Brain microvascular endothelial cell (primary cell): Measurements from ENCODE around the gene PIEZO1.

Source experiments
- DNase-seq: peaks from one replicate; pipeline ENCODE4 v3.0.0-alpha.2; 2020
- H3K27ac ChIP-seq: fragments of 250-450 bp; sonication (Bioruptor Pico); 2 replicates; pipeline ENCODE4 v1.5.1; 2020; ENCODE audit warnings: mild to moderate bottlenecking, moderate library complexity
- H3K27me3 ChIP-seq: fragments of 250-450 bp; sonication (Bioruptor Pico); replicated peaks from 2 replicates; pipeline ENCODE4 v1.5.1; 2020; ENCODE audit warnings: mild to moderate bottlenecking
- H3K36me3 ChIP-seq: fragments of 250-450 bp; sonication (Bioruptor Pico); replicated peaks from 2 replicates; pipeline ENCODE4 v1.5.1; 2020; ENCODE audit warnings: mild to moderate bottlenecking
- H3K4me3 ChIP-seq: 2 replicates; pipeline ENCODE4 v1.5.1; 2011; ENCODE audit warnings: low read depth, mild to moderate bottlenecking, control low read depth, low read length, moderate library complexity
- in situ Hi-C: cut with HindIII; loops from 2 replicates; pipeline ENCODE4 v1.10.0; 2017; ENCODE audit warnings: low sequenced_read_pairs, low pct_ligation_motif_present
- TF ChIP-seq, protein P1 (sequence below): IDR thresholded peaks from 2 replicates; pipeline ENCODE4 v1.5.1; 2011; ENCODE audit warnings: low read depth, mild to moderate bottlenecking, moderate library complexity, low read length, control low read depth, inconsistent platforms; ENCODE audit errors: missing control alignments

Gene PIEZO1

DNA sequence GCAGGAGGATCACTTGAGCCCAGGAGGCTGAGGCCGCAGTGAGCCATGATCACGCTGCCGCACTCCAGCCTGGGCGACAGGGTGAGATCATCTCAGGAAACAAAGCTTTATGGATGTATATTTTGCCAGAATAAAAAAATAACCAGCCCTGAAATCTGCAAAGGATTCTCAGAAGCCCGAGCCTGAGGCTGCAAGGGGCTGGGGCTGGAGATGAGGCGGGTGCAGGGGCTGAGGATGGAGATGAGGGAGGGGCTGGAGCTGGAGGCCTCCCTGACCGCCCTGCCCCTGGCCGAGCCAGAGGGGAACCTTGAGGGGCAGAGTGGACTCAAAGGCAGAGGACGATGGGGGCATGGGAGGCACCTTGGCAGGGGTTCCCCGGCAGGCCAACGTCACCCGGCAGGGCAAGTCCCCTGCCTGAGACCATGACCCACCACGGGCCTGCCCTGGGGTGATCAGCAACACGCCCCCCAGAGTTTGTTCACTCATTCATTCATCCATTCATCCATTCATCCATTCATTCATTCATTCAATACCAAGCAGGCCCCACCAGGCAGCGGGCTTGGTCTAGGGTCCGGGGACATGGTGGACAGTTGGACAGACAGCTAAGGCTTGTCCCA lies 32.5 kb downstream of the PIEZO1 start:
- in situ Hi-C loops, result loop anchor here (25.0 kb wide), 1 partner anchor 410 kb away; the partner anchor contains the start of gene CDH15
- H3K36me3 ChIP-seq, result peaks cover 15% of the 10 kb centered on the region
- H3K27me3 ChIP-seq, result no peaks in the 10 kb centered on the region
- TF ChIP-seq, protein P1, sequence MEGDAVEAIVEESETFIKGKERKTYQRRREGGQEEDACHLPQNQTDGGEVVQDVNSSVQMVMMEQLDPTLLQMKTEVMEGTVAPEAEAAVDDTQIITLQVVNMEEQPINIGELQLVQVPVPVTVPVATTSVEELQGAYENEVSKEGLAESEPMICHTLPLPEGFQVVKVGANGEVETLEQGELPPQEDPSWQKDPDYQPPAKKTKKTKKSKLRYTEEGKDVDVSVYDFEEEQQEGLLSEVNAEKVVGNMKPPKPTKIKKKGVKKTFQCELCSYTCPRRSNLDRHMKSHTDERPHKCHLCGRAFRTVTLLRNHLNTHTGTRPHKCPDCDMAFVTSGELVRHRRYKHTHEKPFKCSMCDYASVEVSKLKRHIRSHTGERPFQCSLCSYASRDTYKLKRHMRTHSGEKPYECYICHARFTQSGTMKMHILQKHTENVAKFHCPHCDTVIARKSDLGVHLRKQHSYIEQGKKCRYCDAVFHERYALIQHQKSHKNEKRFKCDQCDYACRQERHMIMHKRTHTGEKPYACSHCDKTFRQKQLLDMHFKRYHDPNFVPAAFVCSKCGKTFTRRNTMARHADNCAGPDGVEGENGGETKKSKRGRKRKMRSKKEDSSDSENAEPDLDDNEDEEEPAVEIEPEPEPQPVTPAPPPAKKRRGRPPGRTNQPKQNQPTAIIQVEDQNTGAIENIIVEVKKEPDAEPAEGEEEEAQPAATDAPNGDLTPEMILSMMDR, result no peak
- no peak overlapping the region for H3K4me3 ChIP-seq
- H3K27ac ChIP-seq, result no peak overlapping the region
- DNase-seq, result no peak

DNA sequence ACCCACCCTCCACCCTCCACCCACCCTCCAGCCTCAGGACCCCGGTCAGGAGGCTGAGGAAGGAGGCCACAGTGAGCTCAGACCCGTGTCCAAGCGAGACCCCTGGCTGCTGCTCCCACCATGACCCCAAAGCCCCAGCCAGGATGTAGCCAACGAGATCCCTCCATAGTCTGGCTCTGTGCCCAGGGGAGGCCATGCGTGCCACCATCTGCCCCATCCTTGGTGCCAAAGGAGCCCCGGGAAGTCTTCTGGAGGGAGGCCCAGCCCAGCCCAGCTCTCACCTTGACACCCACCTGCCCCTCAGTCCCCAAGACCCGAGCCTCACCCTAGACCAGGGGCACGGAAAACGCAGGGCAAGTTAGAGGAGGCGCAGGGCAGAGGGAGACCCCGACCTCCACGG lies 34.2 kb downstream of the PIEZO1 start:
- no peak overlapping the region for H3K27ac ChIP-seq
- H3K27me3 ChIP-seq, result no peaks in the 10 kb centered on the region
- TF ChIP-seq, protein P1, result no peak
- H3K4me3 ChIP-seq, result no peak overlapping the region
- DNase-seq, result no peak
- in situ Hi-C loops, result loop anchor here (25.0 kb wide), 1 partner anchor 411 kb away; the partner anchor contains the start of gene CDH15
- peaks cover 16% of the 10 kb centered on the region for H3K36me3 ChIP-seq

DNA sequence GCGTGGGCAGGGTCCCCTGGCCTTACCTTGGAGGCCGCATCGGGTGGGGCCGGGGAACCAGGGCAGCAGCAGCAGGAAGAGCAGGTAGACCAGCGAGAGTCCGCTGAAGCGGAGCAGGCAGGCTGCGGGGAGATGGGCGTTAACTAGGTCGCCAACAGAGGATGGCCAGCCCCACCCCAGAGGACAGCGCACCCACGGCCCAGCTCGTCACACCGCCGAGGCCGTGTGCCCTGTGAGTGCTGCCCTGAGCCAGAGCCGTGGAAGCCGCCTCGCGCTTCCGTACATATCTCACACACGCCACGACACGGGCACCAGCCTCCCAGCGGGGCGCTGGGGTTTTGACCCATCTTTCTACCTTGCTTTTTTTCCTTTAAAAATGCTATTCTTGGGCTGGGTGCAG lies 35.7 kb downstream of the PIEZO1 start:
- no peak for DNase-seq
- no peaks in the 10 kb centered on the region for H3K27me3 ChIP-seq
- H3K27ac ChIP-seq, result no peak overlapping the region
- H3K36me3 ChIP-seq, result peaks cover 16% of the 10 kb centered on the region
- no peak overlapping the region for H3K4me3 ChIP-seq
- in situ Hi-C loops, result no loop called here
- TF ChIP-seq, protein P1, result no peak

DNA sequence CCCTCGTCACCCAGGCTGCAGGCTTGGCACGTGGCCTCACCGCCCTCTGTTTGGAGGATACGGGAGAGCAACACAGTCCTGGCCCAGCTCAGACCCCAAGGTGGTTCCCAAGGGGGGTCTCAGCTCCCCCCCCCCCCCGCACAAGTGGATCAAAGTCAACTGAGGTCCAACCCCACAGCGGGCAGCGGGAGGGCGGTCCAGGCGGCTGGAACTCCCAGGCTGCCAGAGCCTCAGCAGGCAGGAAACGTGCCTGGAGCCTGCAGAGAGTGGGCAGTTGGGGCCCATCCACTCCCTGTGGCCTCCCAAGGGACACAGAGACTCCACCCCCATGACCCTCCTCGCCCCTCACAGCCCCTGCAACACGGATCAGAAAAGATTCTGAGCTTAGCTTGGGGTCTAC lies 36.7 kb downstream of the PIEZO1 start:
- TF ChIP-seq, protein P1, result no peak

DNA sequence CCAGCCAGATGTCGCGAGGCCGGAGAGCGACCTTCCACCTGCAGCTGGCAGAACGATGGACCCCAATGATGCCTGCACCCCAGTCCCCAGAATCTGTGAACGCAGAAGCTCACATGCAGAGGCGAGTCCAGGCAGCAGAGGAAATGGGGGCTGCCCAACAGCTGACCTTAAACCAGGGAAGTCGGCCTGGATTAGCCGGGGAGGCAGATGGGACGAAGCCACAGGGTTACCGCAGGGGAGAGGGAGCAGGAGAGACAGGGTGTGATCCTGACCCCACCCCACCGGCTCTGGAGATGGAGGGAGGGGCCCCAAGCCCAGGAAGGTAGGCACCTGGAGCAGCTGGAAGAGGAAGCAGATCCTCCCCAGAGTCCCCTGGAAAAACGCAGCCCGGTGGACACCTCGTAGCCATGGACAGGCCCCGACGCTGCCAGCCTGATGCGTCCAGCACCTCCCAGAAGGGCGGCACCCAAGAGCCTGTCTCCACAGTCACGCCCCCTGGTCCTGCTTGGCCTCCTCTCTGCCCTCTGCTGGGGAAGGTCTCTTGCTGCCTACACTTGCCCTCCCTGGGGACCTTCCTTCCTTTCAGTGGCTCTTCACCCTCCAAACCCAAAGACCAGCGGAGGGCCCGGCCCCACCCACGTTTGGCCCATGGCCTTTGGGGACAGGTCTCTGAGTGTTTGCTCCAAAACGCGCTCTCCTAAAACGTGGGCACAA lies 37.3 kb downstream of the PIEZO1 start:
- H3K4me3 ChIP-seq, result no peak overlapping the region
- no peak for DNase-seq
- H3K27ac ChIP-seq, result no peak overlapping the region
- H3K36me3 ChIP-seq, result peaks cover 21% of the 10 kb centered on the region
- TF ChIP-seq, protein P1, result peak; percentile 50
- in situ Hi-C loops, result no loop called here
- H3K27me3 ChIP-seq, result no peaks in the 10 kb centered on the region

More for the DNA sequence above, 36.7 kb downstream of the PIEZO1 start:
- H3K36me3 ChIP-seq, result peaks cover 17% of the 10 kb centered on the region
- no peak for DNase-seq
- H3K27me3 ChIP-seq, result no peaks in the 10 kb centered on the region
- H3K4me3 ChIP-seq, result no peak overlapping the region
- H3K27ac ChIP-seq, result no peak overlapping the region
- in situ Hi-C loops, result no loop called here
